Naive thymus-derived CD4-positive, alpha-beta T cell (primary cell): ENCODE data around the gene BIN2. TPM values are rescaled to one million over a fixed set of nuclear protein-coding genes. Genes with fewer than 3 reads are reported as not detected.

ENCODE experiments used
- ATAC-seq: fragments of 150-1000 bp; cut with Tn5 transposase; 2 replicates; pipeline ENCODE4 v1.10.0; 2021; ENCODE audit warnings: mild to moderate bottlenecking, moderate library complexity
- CTCF ChIA-PET: fragments of 350-600 bp; sonication (Branson Sonifier 250); formaldehyde crosslinking; loops from one replicate; lab custom pipeline; 2021; ENCODE audit warnings: antibody characterized with exemption; lab: Charles Lee
- POLR2A ChIA-PET: fragments of 350-600 bp; sonication (Branson Sonifier 250); formaldehyde crosslinking; loops from one replicate; lab custom pipeline; 2021; ENCODE audit warnings: antibody characterized with exemption, inconsistent platforms; lab: Charles Lee
- DNase-seq, 9 donors: peaks; one replicate each; pipeline versions ENCODE4 v3.0.0 to v3.0.0-alpha.2; 2020 to 2022; ENCODE audit warnings: mixed read lengths in 1 of 9
- H3K27ac ChIP-seq: one replicate; pipeline ENCODE4 v1.7.0; 2013; ENCODE audit warnings: mild to moderate bottlenecking, low read depth, low read length, moderate library complexity
- H3K27me3 ChIP-seq, 2 donors: one replicate each; pipeline ENCODE4 v1.7.0; 2013; ENCODE audit warnings: low read length in 2 of 2, mild to moderate bottlenecking in 2 of 2, moderate library complexity in 2 of 2; ENCODE audit not compliant: control insufficient read depth in 2 of 2, insufficient read depth in 2 of 2
- H3K36me3 ChIP-seq, 3 experiments: 1 replicate in 2 of 3; 2 replicates in 1 of 3; pipeline ENCODE4 v1.7.0; 2013; ENCODE audit warnings: low read length in 3 of 3, mild to moderate bottlenecking in 3 of 3, moderate library complexity in 1 of 3; ENCODE audit not compliant: insufficient read depth in 3 of 3, control insufficient read depth in 2 of 3
- H3K4me1 ChIP-seq, 2 donors: one replicate each; pipeline ENCODE4 v1.7.0; 2013; ENCODE audit warnings: low read length in 2 of 2, mild to moderate bottlenecking in 2 of 2, moderate library complexity in 1 of 2; ENCODE audit not compliant: control insufficient read depth in 2 of 2, insufficient read depth in 2 of 2
- H3K4me3 ChIP-seq: 2 replicates; pipeline ENCODE4 v1.7.0; 2013; ENCODE audit warnings: mild to moderate bottlenecking, low read length
- H3K9me3 ChIP-seq, 3 experiments: 1 replicate in 2 of 3; 2 replicates in 1 of 3; pipeline ENCODE4 v1.7.0; 2013; ENCODE audit warnings: low read length in 3 of 3; ENCODE audit not compliant: control insufficient read depth in 2 of 3
- H3K27ac Mint-ChIP-seq, 9 donors: one replicate each; pipeline ENCODE4 v1.8.0; 2020 to 2022; ENCODE audit warnings: mixed read lengths in 9 of 9, mild to moderate bottlenecking in 8 of 9, moderate library complexity in 5 of 9, inconsistent platforms in 2 of 9
- H3K27me3 Mint-ChIP-seq, 5 donors: one replicate each; pipeline ENCODE4 v1.8.0; 2021 to 2022; ENCODE audit warnings: mixed read lengths in 5 of 5, mild to moderate bottlenecking in 1 of 5
- H3K36me3 Mint-ChIP-seq, 5 donors: one replicate each; pipeline ENCODE4 v1.8.0; 2020 to 2022; ENCODE audit warnings: mixed read lengths in 5 of 5, mild to moderate bottlenecking in 3 of 5, inconsistent platforms in 1 of 5
- H3K4me1 Mint-ChIP-seq, 7 donors: one replicate each; pipeline ENCODE4 v1.8.0; 2020 to 2022; ENCODE audit warnings: mixed read lengths in 7 of 7, mild to moderate bottlenecking in 3 of 7, inconsistent platforms in 1 of 7
- H3K4me3 Mint-ChIP-seq, 10 donors: one replicate each; pipeline ENCODE4 v1.8.0; 2020 to 2022; ENCODE audit warnings: mild to moderate bottlenecking in 10 of 10, mixed read lengths in 10 of 10, moderate library complexity in 6 of 10, inconsistent platforms in 2 of 10
- H3K9me3 Mint-ChIP-seq, 11 donors: one replicate each; pipeline ENCODE4 v1.8.0; 2020 to 2022; ENCODE audit warnings: mixed read lengths in 11 of 11, mild to moderate bottlenecking in 4 of 11, inconsistent platforms in 1 of 11, moderate library complexity in 1 of 11
- intact Hi-C, 2 donors: fragments of 100-400 bp; cut with micrococcal nuclease; formaldehyde crosslinking; loops; one replicate each; pipeline ENCODE4 v1.15.1; 2023
- polyA plus RNA-seq, 2 donors: library from polyadenylated mRNA; unstranded; fragments of 300-500 nt; fragmentation: Illumina TruSeq; gene quantifications; one replicate each; pipeline ENCODE4 v1.2.3, GENCODE V29; 2021
- total RNA-seq, 6 experiments: library from RNA in 5 of 6; stranded (reverse) in 5 of 6; gene quantifications; 1 replicate in 5 of 6; 2 replicates in 1 of 6; pipeline ENCODE4 v1.2.3 and lab custom pipeline; 2021 to 2026

BIN2 gene
- total and polyA plus RNA-seq, 7 experiments from 2014 or later: 159 to 290 (median 249) TPM

- Mint-ChIP-seq H3K36me3 (peaks cover 0 to 3% (median 0%) of the 10 kb centered on the region in 5 donors), H3K4me3 (no peak overlapping the region), H3K27ac (peak overlapping the region in 8 of 9 donors; percentile 13 to 83 (median 64)), H3K27me3 (peaks cover 0 to 3% (median 0%) of the 10 kb centered on the region in 5 donors), H3K4me1 (peaks cover 25 to 62% (median 49%) of the 10 kb centered on the region in 7 donors), H3K9me3 (no peaks in the 10 kb centered on the region)
- peaks cover 20 to 28% of the 10 kb centered on the region in 2 donors for H3K4me1 ChIP-seq
- POLR2A ChIA-PET: interaction anchor here (0.6 to 23.8 kb wide), 5 partner anchors 3 to 95 kb away, joined by 3 to 320 read pairs (median 3); partner anchors contain the start of genes BIN2 and DAZAP2
- no peaks in the 10 kb centered on the region for H3K36me3 ChIP-seq
- H3K9me3 ChIP-seq: no peaks in the 10 kb centered on the region
- ATAC-seq (no peak), DNase-seq (no peak)
- H3K27me3 ChIP-seq: no peaks in the 10 kb centered on the region
- H3K4me3 ChIP-seq: no peak overlapping the region
- CTCF ChIA-PET: interaction anchor here (1.4 kb wide), 1 partner anchor 12 kb away, joined by 4 read pairs; no protein-coding TSS in a partner anchor
- intact Hi-C loops: no loop called here
- H3K27ac ChIP-seq: no peak overlapping the region
These were observed 9.6 kb upstream of the BIN2 start for GRCh38 chr12:51333536-51333935.

DNA sequence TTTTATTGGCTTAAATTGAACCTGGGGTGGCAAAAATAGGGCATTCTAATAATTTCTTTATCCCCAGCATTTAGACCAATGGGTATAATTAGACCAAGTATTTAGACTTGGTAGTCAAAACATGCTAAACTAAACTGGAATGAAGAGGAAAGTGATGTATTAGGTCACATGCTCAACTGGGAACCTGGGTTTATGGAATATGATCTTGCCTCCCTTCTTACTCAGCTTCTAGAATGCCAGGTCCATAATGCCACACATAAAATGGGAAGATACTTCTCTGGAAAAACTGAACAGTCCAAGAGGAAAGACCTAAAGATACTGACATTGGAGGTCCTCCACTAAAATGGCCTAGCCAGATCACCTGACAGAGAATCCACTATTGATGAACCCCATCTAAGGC, 6.2 kb upstream of the BIN2 start:
- peak overlapping the region; percentile 69 to 96 (median 92) for H3K27ac Mint-ChIP-seq
- peak overlapping the region; percentile 59 for H3K4me3 ChIP-seq
- peak overlapping the region; percentile 65 for H3K27ac ChIP-seq

GRCh38 chr12:51329742-51330141, 5.8 kb upstream of the BIN2 start:
- H3K27me3 Mint-ChIP-seq: no peaks in the 10 kb centered on the region
- POLR2A ChIA-PET: interaction anchor here (0.5 to 23.8 kb wide), 8 partner anchors 7 to 86 kb away, joined by 3 to 320 read pairs (median 4); partner anchors contain the start of gene BIN2
- H3K4me3 Mint-ChIP-seq: peak overlapping the region; percentile 63 to 88 (median 80)
- CTCF ChIA-PET: interaction anchor here (0.6 to 2.1 kb wide), 3 partner anchors 8 to 77 kb away, joined by 4 to 18 read pairs (median 5); no protein-coding TSS in a partner anchor
- intact Hi-C loops: loop anchor here in 1 of 2 donors (1.0 kb wide), 1 partner anchor 10 kb away; no protein-coding TSS in a partner anchor
- peak overlapping the region; percentile 69 to 96 (median 92) for H3K27ac Mint-ChIP-seq
- Histone ChIP-seq H3K27me3 (no peaks in the 10 kb centered on the region), H3K4me3 (peak overlapping the region; percentile 59), H3K9me3 (no peaks in the 10 kb centered on the region), H3K4me1 (peaks cover 43 to 65% of the 10 kb centered on the region in 2 donors), H3K27ac (peak overlapping the region; percentile 65), H3K36me3 (no peaks in the 10 kb centered on the region)
- peak in 5 of 9 donors; percentile 31 to 60 (median 46) for DNase-seq
- no peaks in the 10 kb centered on the region for H3K9me3 Mint-ChIP-seq
- peak; percentile 40 for ATAC-seq
- H3K4me1 Mint-ChIP-seq: peaks cover 42 to 86% (median 70%) of the 10 kb centered on the region in 7 donors
- H3K36me3 Mint-ChIP-seq: peaks cover 0 to 7% (median 0%) of the 10 kb centered on the region in 5 donors

More for the DNA sequence above, 6.2 kb upstream of the BIN2 start:
- Mint-ChIP-seq H3K27me3 (no peaks in the 10 kb centered on the region), H3K9me3 (no peaks in the 10 kb centered on the region), H3K36me3 (peaks cover 0 to 4% (median 0%) of the 10 kb centered on the region in 5 donors), H3K4me3 (peak overlapping the region; percentile 63 to 88 (median 80)), H3K4me1 (peaks cover 40 to 85% (median 69%) of the 10 kb centered on the region in 7 donors)
- POLR2A ChIA-PET: interaction anchor here (0.5 to 23.8 kb wide), 8 partner anchors 7 to 87 kb away, joined by 3 to 320 read pairs (median 4); partner anchors contain the start of gene BIN2
- Histone ChIP-seq H3K27me3 (no peaks in the 10 kb centered on the region), H3K9me3 (no peaks in the 10 kb centered on the region), H3K36me3 (no peaks in the 10 kb centered on the region), H3K4me1 (peaks cover 43 to 61% of the 10 kb centered on the region in 2 donors)
- ATAC-seq (no peak), DNase-seq (no peak)
- CTCF ChIA-PET: interaction anchor here (0.6 to 2.1 kb wide), 3 partner anchors 9 to 77 kb away, joined by 4 to 18 read pairs (median 5); no protein-coding TSS in a partner anchor
- intact Hi-C loops: no loop called here

- ChIA-PET CTCF (interaction anchor here (1.0 kb wide), 2 partner anchors 11 to 12 kb away, joined by 4 to 6 read pairs; no protein-coding TSS in a partner anchor), POLR2A (interaction anchor here (1.1 to 23.8 kb wide), 5 partner anchors 8 to 90 kb away, joined by 3 to 320 read pairs (median 7); partner anchors contain the start of gene DAZAP2)
- Histone ChIP-seq H3K4me1 (peaks cover 49 to 65% of the 10 kb centered on the region in 2 donors), H3K27me3 (no peaks in the 10 kb centered on the region), H3K9me3 (no peaks in the 10 kb centered on the region), H3K4me3 (peak overlapping the region; percentile 59), H3K36me3 (no peaks in the 10 kb centered on the region), H3K27ac (peak overlapping the region; percentile 65)
- peaks cover 42 to 84% (median 63%) of the 10 kb centered on the region in 7 donors for H3K4me1 Mint-ChIP-seq
- peak overlapping the region; percentile 61 to 88 (median 80) for H3K4me3 Mint-ChIP-seq
- H3K36me3 Mint-ChIP-seq: peaks cover 0 to 8% (median 0%) of the 10 kb centered on the region in 5 donors
- no peaks in the 10 kb centered on the region for H3K9me3 Mint-ChIP-seq
- H3K27me3 Mint-ChIP-seq: no peaks in the 10 kb centered on the region
- H3K27ac Mint-ChIP-seq: peak overlapping the region in 8 of 9 donors; percentile 85 to 96 (median 92)
- DNase-seq (no peak), ATAC-seq (no peak)
- intact Hi-C loops: no loop called here
These were observed 4.6 kb upstream of the BIN2 start for GRCh38 chr12:51328587-51328986.

- Mint-ChIP-seq H3K9me3 (no peaks in the 10 kb centered on the region), H3K36me3 (peaks cover 9 to 25% (median 15%) of the 10 kb centered on the region in 5 donors), H3K27ac (peak overlapping the region; percentile 76 to 96 (median 93)), H3K27me3 (no peaks in the 10 kb centered on the region), H3K4me1 (peaks cover 45 to 92% (median 67%) of the 10 kb centered on the region in 7 donors), H3K4me3 (peak overlapping the region; percentile 49 to 85 (median 72))
- ATAC-seq (peak; percentile 34), DNase-seq (peak in 2 of 9 donors; percentile 10 to 27)
- Histone ChIP-seq H3K4me1 (peaks cover 52 to 67% of the 10 kb centered on the region in 2 donors), H3K36me3 (no peaks in the 10 kb centered on the region), H3K4me3 (no peak overlapping the region), H3K27me3 (no peaks in the 10 kb centered on the region), H3K9me3 (no peaks in the 10 kb centered on the region), H3K27ac (peak overlapping the region; percentile 60)
- POLR2A ChIA-PET: interaction anchor here (0.8 to 23.8 kb wide), 7 partner anchors 9 to 806 kb away, joined by 3 to 320 read pairs (median 3); partner anchors contain the start of gene DAZAP2
- CTCF ChIA-PET: interaction anchor here (0.9 to 1.2 kb wide), 3 partner anchors 9 to 56 kb away, joined by 3 to 5 read pairs (median 3); no protein-coding TSS in a partner anchor
- intact Hi-C loops: loop anchor here in 1 of 2 donors (1.0 kb wide), 1 partner anchor 14 kb away; no protein-coding TSS in a partner anchor
These were observed 2.9 kb upstream of the BIN2 start for GRCh38 chr12:51326698-51327439.

GRCh38 chr12:51324953-51325352, 979 bp upstream of the BIN2 start:
- Mint-ChIP-seq H3K27ac (peak overlapping the region; percentile 87 to 99 (median 92)), H3K4me3 (peak overlapping the region; percentile 64 to 97 (median 80)), H3K9me3 (no peaks in the 10 kb centered on the region), H3K36me3 (peaks cover 12 to 39% (median 24%) of the 10 kb centered on the region in 5 donors), H3K4me1 (peaks cover 58 to 92% (median 75%) of the 10 kb centered on the region in 7 donors), H3K27me3 (no peaks in the 10 kb centered on the region)
- intact Hi-C loops: loop anchor here (5.0 kb wide), 7 partner anchors 58 to 563 kb away; partner anchors contain the start of genes ATF1 (in 1 of the 2), CSRNP2 (in 1 of the 2), GALNT6 (in 1 of the 2) and LETMD1 (in 1 of the 2)
- H3K9me3 ChIP-seq: no peaks in the 10 kb centered on the region
- ATAC-seq (no peak), DNase-seq (no peak)
- ChIA-PET CTCF (no interaction called here), POLR2A (interaction anchor here (0.7 to 23.8 kb wide), 8 partner anchors 9 to 540 kb away, joined by 3 to 320 read pairs (median 4); partner anchors contain the start of gene POU6F1)
- no peaks in the 10 kb centered on the region for H3K36me3 ChIP-seq
- H3K4me3 ChIP-seq: no peak overlapping the region
- H3K4me1 ChIP-seq: peaks cover 60 to 71% of the 10 kb centered on the region in 2 donors
- peak overlapping the region; percentile 95 for H3K27ac ChIP-seq
- H3K27me3 ChIP-seq: no peaks in the 10 kb centered on the region
